ENCODE results near the gene ITFG1.
"Not testable (repeated sequence)": the region's sequence is repeated elsewhere in the genome, so short reads cannot be mapped to it uniquely, and the experiment has no call there.

ITFG1 gene

DNA sequence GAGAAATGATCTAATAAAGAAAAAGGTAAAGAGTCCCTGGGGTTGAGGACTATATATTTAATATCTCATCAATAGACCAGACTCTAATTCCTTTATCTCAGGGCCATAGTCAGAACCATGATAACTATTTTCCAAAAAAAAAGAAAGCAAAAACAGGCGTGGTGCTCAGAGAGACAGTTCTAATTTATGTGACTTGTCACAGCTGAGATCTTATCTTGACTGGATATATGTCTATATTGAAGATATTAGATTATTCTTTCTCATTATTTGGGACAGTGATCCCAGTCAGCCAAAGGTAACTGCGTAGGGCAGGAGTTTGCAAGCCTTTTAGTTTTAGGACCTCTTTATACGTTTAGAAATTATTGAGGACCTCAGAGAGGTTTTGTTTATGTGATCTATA, 52.4 kb downstream of the ITFG1 start:
- no peak for FAIRE-seq

DNA sequence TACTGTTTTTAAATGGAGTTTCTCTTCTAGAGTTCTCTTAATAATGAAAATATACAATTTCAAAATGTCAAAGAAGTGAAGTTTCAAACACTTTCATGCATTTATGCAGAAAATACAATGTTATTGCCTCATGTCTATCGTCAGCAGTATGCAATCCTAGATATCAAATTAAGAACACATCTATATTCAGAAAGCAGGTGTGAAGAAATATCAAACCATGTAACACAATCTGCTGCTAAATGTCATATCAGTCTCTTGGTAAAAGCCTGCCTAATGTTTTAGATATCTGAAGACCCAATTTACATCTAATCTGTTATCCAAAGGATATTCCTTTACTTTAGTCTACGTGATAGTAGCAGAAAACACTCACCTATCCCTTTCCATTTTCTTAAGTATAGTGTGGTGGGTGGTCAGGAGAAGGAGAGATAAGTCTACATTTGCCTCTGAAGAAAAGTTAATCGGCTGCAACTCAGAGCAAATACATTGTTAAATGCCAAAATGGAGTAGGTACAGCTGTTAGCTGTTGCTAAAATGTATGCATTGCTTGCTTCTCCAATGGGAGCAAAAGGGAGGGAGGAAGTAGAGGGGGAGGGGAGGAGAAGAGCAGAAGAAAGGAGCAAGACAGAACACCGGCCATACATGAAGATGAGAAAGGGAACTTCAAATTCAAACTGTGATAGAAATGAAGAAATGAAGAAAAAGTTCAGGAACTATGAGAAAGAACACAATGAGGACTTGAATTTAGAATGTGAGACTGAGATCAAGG, 64.9 kb downstream of the ITFG1 start:
- no peak for FAIRE-seq

- no peak for FAIRE-seq
Observed at GRCh38 chr16:47392081-47392480, 68.8 kb downstream of the ITFG1 start.

DNA sequence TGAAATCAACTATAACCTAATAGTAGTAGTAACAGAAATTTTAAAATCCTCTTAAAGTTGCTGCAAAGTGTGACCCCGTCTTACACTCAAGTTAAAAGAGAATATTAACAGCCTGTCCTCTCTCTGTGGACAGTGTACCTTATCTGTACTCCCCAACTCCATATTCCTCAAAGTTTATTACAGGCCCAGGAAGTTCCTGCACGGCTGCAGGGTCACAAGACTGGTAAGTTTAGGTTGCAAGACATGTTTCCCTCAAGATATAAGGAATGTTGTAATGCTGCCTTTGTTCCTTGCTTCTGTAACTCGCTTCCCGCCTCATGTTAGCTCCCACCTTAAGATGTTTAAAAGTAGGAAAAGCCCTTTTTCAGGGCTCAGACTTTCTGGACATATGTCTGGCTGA, 72.2 kb downstream of the ITFG1 start:
- no peak for FAIRE-seq

- no peak for FAIRE-seq
Observed at GRCh38 chr16:47387026-47387734, 73.7 kb downstream of the ITFG1 start.

DNA sequence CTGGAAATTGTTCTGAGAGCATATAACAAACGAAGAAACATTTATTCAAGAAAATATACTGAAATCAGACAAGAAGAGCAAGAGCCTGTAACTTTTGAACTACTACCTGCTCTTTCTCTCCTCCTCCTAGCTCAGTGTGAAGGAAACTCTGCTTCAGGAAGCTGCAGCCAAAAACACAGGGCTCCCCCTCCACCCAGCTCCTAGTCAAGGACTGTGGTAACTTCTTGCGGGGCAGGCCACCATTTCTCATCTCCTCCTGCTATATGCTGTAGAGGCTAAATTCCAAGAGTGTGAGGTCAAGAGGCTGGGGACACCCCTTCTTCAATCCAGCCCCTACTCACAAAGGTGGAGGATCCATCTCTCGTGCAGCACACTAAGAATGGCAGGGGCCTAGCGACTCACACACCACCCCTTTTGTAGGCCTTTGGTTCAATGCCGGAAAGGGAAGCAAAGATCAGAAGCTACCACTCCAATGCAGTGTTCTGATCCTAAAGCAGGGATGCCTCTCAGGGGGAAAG, 74.6 kb downstream of the ITFG1 start:
- no peak for FAIRE-seq

DNA sequence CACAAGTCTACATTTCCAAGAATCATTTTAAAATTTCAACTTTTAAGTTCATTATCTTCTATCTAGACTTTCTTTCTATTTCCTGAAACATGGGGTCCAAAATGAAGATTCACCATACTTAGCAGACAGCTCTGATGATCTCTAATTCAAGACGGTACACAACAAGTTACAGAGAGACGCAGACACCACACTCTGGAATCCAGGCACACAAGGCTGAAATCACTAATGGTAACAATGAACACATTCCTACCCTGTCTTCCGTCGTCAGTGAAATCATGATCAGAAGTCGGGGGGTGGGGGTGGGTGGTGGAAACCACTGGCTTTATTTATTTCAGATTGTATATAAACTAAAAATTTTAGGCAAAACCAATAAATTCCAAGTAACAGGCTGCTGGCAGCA, 78.5 kb downstream of the ITFG1 start:
- FAIRE-seq: no peak

DNA sequence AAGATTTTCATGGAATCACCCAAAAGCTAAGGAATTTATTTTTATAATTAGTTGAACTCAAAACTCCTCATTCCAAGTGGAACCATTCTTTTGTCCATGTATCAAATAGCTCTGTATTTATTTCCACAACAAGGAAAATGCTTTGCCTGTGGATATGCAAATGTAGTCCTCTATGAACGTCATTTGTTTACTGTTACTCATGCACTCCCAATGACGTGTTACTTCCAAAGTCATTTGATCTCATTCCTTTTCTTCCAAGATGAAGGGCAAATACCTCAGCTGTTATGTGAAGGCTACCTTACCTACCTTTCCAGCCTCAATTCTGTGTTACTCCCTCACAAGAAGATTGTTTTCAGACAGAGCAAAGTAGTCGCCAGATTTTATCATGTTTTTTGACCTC, 83.7 kb downstream of the ITFG1 start:
- FAIRE-seq: no peak

- FAIRE-seq: no peak
Observed at GRCh38 chr16:47375423-47375822, 85.4 kb downstream of the ITFG1 start.

GRCh38 chr16:47374629-47375028, 86.2 kb downstream of the ITFG1 start:
- FAIRE-seq: no peak

DNA sequence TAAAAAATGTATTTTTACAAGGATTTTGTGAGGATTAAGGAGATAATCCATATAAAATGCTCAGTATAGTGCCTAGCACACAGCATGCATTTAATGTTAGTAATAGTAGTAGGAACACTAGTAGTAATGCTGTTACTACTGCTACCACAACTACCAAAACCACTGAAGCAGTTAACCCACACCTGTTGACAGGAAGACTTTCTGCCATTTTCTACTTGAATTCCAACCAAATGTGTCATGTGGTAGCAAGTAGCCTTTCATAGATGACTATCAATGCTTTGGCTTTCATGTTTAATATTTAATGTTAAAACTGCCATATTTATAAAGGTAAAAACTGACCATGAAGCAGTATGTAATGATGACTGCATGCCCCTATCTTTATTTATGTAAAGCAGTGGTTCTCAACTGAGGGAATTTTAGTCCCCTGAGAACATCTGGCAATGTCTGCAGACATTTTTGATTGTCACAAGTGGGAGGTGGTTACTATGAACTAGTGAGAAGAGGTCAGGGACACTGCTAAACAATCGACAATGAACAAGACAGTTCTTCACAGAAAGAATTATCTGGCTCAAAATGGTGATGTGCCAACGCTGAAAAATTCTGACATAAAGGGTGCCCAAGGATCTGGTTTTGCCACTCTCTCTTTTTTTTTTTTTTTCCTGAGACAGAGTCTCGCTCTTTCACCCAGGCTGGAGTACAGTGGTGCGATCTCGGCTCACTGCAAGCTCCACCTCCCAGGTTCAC, 89.4 kb downstream of the ITFG1 start:
- FAIRE-seq: no peak

GRCh38 chr16:47370536-47370935, 90.3 kb downstream of the ITFG1 start:
- FAIRE-seq: no peak

DNA sequence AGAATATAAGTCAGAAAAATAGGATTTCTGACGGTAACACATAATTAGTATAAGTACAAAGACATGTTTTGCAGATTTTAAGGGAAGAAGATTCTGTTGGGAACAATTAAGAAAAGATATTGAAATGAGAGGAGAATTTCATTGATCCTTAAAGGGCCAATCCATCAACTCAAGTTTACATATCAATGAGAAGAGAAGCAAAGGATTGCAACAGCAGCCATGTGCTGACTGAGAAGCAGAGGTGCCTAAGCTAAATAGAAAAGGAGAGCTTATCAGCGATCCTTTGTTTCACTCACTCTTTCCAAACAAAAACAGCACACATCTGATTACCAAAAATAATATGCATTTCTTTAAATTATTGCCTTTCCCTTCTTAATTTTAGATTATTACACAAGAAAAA, 94.6 kb downstream of the ITFG1 start:
- no peak for FAIRE-seq

DNA sequence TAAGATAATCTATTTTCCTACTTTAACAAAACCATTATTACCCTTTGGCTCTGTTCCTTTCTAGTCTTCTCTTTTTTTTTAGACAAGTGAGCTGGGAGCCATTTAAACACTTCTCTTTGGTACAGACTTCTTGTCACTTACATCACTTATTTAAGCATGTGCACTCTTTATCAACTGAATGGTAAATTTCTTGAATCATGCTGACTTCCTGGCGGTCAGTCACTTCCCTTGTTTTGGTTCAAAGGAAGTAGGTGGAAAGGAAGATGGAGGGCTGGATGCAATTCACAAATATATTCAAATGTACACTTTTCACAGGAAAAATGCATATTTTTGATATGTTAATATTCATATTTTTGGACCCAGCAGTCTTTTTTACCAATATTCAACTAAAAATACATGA, 97.1 kb downstream of the ITFG1 start:
- FAIRE-seq: no peak

DNA sequence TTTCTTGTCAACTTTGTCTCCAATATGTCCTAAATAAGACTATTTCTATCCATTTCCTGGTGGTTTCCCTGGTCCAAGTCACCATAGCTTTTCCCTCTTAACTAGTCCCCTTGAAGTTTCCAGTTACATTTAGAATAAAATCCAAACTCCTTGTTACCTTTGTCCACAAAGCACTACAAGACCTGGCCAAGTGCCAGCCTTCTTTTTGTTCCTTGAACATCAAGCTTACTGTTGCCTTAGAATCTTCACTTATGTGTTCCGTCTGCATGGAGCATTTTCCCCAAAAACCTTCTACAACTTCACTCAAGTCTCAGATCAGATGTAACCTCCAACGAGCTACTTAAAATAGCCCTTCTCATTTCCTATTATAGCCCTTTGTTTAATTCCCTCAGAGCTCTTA, 101.4 kb downstream of the ITFG1 start:
- no peak for FAIRE-seq

GRCh38 chr16:47358816-47359215, 102.0 kb downstream of the ITFG1 start:
- FAIRE-seq: no peak

GRCh38 chr16:47349029-47349428, 111.8 kb downstream of the ITFG1 start:
- FAIRE-seq: not testable (repeated sequence)

- FAIRE-seq: not testable (repeated sequence)
Observed at GRCh38 chr16:47347021-47347696, 113.7 kb downstream of the ITFG1 start.

- FAIRE-seq: no peak
Observed at GRCh38 chr16:47342055-47342454, 118.8 kb downstream of the ITFG1 start.

- FAIRE-seq: not testable (repeated sequence)
Observed at GRCh38 chr16:47330562-47330961, 130.3 kb downstream of the ITFG1 start.

DNA sequence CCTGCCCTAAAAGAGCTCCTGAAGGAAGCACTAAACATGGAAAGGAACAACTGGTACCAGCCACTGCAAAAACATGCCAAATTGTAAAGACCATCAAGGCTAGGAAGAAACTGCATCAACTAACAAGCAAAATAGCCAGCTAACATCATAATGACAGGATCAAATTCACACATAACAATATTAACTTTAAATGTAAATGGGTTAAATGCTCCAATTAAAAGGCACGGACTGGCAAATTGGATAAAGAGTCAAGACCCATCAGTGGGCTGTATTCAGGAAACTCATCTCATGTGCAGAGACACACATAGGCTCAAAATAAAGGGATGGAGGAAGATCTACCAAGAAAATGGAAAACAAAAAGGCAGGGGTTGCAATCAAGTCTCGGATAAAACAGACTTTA, 136.6 kb downstream of the ITFG1 start:
- not testable (repeated sequence) for FAIRE-seq

DNA sequence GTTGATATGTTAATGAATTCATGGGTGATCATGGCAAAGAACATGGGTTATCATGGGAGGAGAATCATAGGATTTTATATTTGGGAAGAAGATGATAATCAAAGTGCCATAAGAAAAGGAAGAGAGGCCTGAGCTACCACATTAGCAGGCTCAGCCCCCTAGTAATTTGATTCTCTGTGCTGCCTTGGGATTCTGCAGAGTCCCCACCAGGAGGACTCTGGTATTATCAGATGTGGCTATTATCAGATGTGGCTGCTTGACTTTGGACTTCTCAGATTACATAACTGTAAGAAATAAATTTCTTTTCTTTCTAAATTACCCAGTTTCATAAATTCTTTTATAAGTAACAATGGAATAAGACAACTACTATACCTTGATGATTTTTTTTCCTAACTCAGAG, 137.6 kb downstream of the ITFG1 start:
- FAIRE-seq: no peak
